Liver (tissue), 9 donors: ENCODE data around the gene PCDH9. TPM values are rescaled to one million over a fixed set of nuclear protein-coding genes. Genes with fewer than 3 reads are reported as not detected.

Experiments used
- DNase-seq: peaks from one replicate; pipeline ENCODE4 v3.0.0-alpha.2; 2017; ENCODE audit warnings: low spot score
- H3K27ac ChIP-seq, 2 donors: one replicate each; pipeline ENCODE4 v1.7.0; 2013; ENCODE audit warnings: inconsistent platforms in 2 of 2, low read length in 2 of 2, control low read depth in 1 of 2, low read depth in 1 of 2, mild to moderate bottlenecking in 1 of 2
- H3K27me3 ChIP-seq, 4 donors: one replicate each; pipeline versions ENCODE4 v1.6.1 to v1.7.0; 2013; ENCODE audit warnings: low read length in 3 of 4, inconsistent platforms in 1 of 4, mild to moderate bottlenecking in 1 of 4, moderate library complexity in 1 of 4; ENCODE audit not compliant: control insufficient read depth in 4 of 4, insufficient read depth in 4 of 4
- H3K36me3 ChIP-seq, 4 donors: one replicate each; pipeline versions ENCODE4 v1.6.1 to v1.7.0; 2013; ENCODE audit warnings: low read length in 3 of 4, mild to moderate bottlenecking in 3 of 4, low read depth in 1 of 4, moderate library complexity in 1 of 4; ENCODE audit not compliant: control insufficient read depth in 4 of 4, insufficient read depth in 3 of 4
- H3K4me1 ChIP-seq, 4 donors: one replicate each; pipeline versions ENCODE4 v1.6.1 to v1.7.0; 2013; ENCODE audit warnings: low read length in 3 of 4, mild to moderate bottlenecking in 3 of 4, moderate library complexity in 1 of 4; ENCODE audit not compliant: control insufficient read depth in 4 of 4, insufficient read depth in 4 of 4
- H3K4me3 ChIP-seq, 3 donors: one replicate each; pipeline versions ENCODE4 v1.6.1 to v1.7.0; 2013; ENCODE audit warnings: low read length in 3 of 3, control low read depth in 1 of 3, low read depth in 1 of 3, mild to moderate bottlenecking in 1 of 3
- H3K9ac ChIP-seq, 2 donors: one replicate each; pipeline ENCODE4 v1.7.0; 2013; ENCODE audit warnings: low read length in 2 of 2, mild to moderate bottlenecking in 2 of 2, moderate library complexity in 2 of 2, control low read depth in 1 of 2, low read depth in 1 of 2
- H3K9me3 ChIP-seq, 4 donors: one replicate each; pipeline versions ENCODE4 v1.6.1 to v1.7.0; 2013; ENCODE audit warnings: low read length in 3 of 4; ENCODE audit not compliant: control insufficient read depth in 4 of 4
- CTCF ChIP-seq: fragments of 150-350 bp; IDR thresholded peaks from 2 replicates; pipeline ENCODE4 v1.5.1; 2017; ENCODE audit warnings: improper control_type of control experiment, low read depth, low read length; ENCODE audit not compliant: missing input control
- EGR1 ChIP-seq, 2 donors: IDR thresholded peaks; 2 replicates each; pipeline ENCODE4 v1.6.1; 2016 to 2018; ENCODE audit warnings: antibody characterized with exemption in 2 of 2, low read depth in 2 of 2
- FOXA1 ChIP-seq: IDR thresholded peaks from 2 replicates; pipeline ENCODE4 v1.6.1; 2016; ENCODE audit warnings: antibody characterized with exemption
- FOXA2 ChIP-seq: IDR thresholded peaks from 2 replicates; pipeline ENCODE4 v1.6.1; 2016; ENCODE audit warnings: antibody characterized with exemption
- GABPA ChIP-seq, 2 donors: IDR thresholded peaks in 1 of 2; conservative IDR thresholded peaks in 1 of 2; 2 replicates each; pipeline ENCODE4 v1.6.1; 2016; ENCODE audit warnings: antibody characterized with exemption in 2 of 2, mild to moderate bottlenecking in 1 of 2, moderate library complexity in 1 of 2
- HNF4A ChIP-seq, 2 donors: conservative IDR thresholded peaks; 2 replicates each; pipeline ENCODE4 v1.6.1; 2016; ENCODE audit warnings: antibody characterized with exemption in 2 of 2, mild to moderate bottlenecking in 2 of 2
- JUND ChIP-seq, 2 donors: IDR thresholded peaks; 2 replicates each; pipeline ENCODE4 v1.6.1; 2016; ENCODE audit warnings: antibody characterized with exemption in 2 of 2
- MAX ChIP-seq: IDR thresholded peaks from 2 replicates; pipeline ENCODE4 v1.6.1; 2016; ENCODE audit warnings: antibody characterized with exemption
- NR2F2 ChIP-seq: IDR thresholded peaks from 2 replicates; pipeline ENCODE4 v1.6.1; 2016; ENCODE audit warnings: antibody characterized with exemption
- RAD21 ChIP-seq, 2 donors: IDR thresholded peaks; 2 replicates each; pipeline ENCODE4 v1.6.1; 2016; ENCODE audit warnings: antibody characterized with exemption in 2 of 2, mild to moderate bottlenecking in 2 of 2
- REST ChIP-seq: IDR thresholded peaks from 2 replicates; pipeline ENCODE4 v1.6.1; 2016; ENCODE audit warnings: antibody characterized with exemption, mild to moderate bottlenecking
- RXRA ChIP-seq, 2 donors: IDR thresholded peaks; 2 replicates each; pipeline ENCODE4 v1.6.1; 2017 to 2018; ENCODE audit warnings: antibody characterized with exemption in 2 of 2, mild to moderate bottlenecking in 1 of 2
- SP1 ChIP-seq: IDR thresholded peaks from 2 replicates; pipeline ENCODE4 v1.6.1; 2018; ENCODE audit warnings: antibody characterized with exemption, mild to moderate bottlenecking
- TAF1 ChIP-seq: conservative IDR thresholded peaks from 2 replicates; pipeline ENCODE4 v1.6.1; 2016; ENCODE audit warnings: antibody characterized with exemption, mild to moderate bottlenecking
- YY1 ChIP-seq: IDR thresholded peaks from 2 replicates; pipeline ENCODE4 v1.6.1; 2016; ENCODE audit warnings: antibody characterized with exemption, mild to moderate bottlenecking
- ZBTB33 ChIP-seq: IDR thresholded peaks from 2 replicates; pipeline ENCODE4 v1.6.1; 2016; ENCODE audit warnings: antibody characterized with exemption
- WGBS: extraction: QIAGEN DNeasy Blood & Tissue Kit; methylation state at CpG from one replicate; pipeline ENCODE4 v1.1.7; 2013; 5-methylcytosine and 5-hydroxymethylcytosine counted together
- polyA plus RNA-seq, 2 donors: library from polyadenylated mRNA; stranded (reverse) in 1 of 2; unstranded in 1 of 2; fragments of 200-250 nt in 1 of 2; fragments of >200 nt in 1 of 2; fragmentation: Nextera tagmentation in 1 of 2; extraction: Ambion mirVana in 1 of 2; gene quantifications; one replicate each; pipeline versions ENCODE4 v1.2.1 to v1.2.3, GENCODE V29; 2013 to 2015
- total RNA-seq, 2 donors: library from RNA; depleted of rRNA; stranded (reverse); fragments of >200 nt; gene quantifications; one replicate each; pipeline ENCODE4 v1.2.3, GENCODE V29; 2014
- donor health status: healthy.
- donor health status: healthy.
- donor health status: healthy.
- donor health status: healthy.
- donor health status: healthy.

The PCDH9 gene
- total and polyA plus RNA-seq, 4 donors, result 0.90 to 4.0 (median 2.2) TPM

GRCh38 chr13:67125681-67126080, 104.5 kb downstream of the PCDH9 start:
- TF ChIP-seq RAD21 (IDR thresholded peaks at IDR 0.05) (no peak), RXRA (IDR thresholded peaks at IDR 0.05) (no peak), SP1 (no peak), GABPA (IDR thresholded peaks at IDR 0.05 in 1 of 2, conservative IDR thresholded peaks at IDR 0.05 in 1 of 2) (no peak), REST (no peak), YY1 (no peak), FOXA1 (no peak), ZBTB33 (no peak), CTCF (no peak), MAX (no peak), HNF4A (conservative IDR thresholded peaks at IDR 0.05) (no peak)
- no peaks in the 10 kb centered on the region for H3K36me3 ChIP-seq
- no peak overlapping the region for H3K4me3 ChIP-seq
- H3K9ac ChIP-seq, result no peak overlapping the region
- no peaks in the 10 kb centered on the region for H3K9me3 ChIP-seq
- no peak for DNase-seq
- H3K27me3 ChIP-seq, result no peaks in the 10 kb centered on the region
- H3K27ac ChIP-seq, result no peak overlapping the region
- peaks cover 0 to 15% (median 4%) of the 10 kb centered on the region in 4 donors for H3K4me1 ChIP-seq

GRCh38 chr13:67123165-67123564, 107.0 kb downstream of the PCDH9 start:
- Histone ChIP-seq H3K4me1 (peaks cover 2 to 16% (median 12%) of the 10 kb centered on the region in 4 donors), H3K27me3 (no peaks in the 10 kb centered on the region), H3K9me3 (no peaks in the 10 kb centered on the region), H3K9ac (no peak overlapping the region), H3K27ac (no peak overlapping the region), H3K36me3 (no peaks in the 10 kb centered on the region), H3K4me3 (peak overlapping the region in 1 of 3 donors; percentile 12)
- no peak for DNase-seq
- 21% methylated on average over 3 of the region's 3 CpGs for WGBS
- no peak for TF ChIP-seq FOXA2
- no peak for TF ChIP-seq JUND (IDR thresholded peaks at IDR 0.05)
- TF ChIP-seq ZBTB33, result no peak
- no peak for TF ChIP-seq CTCF
- TF ChIP-seq TAF1, result no peak
- no peak for TF ChIP-seq GABPA (IDR thresholded peaks at IDR 0.05 in 1 of 2, conservative IDR thresholded peaks at IDR 0.05 in 1 of 2)
- no peak for TF ChIP-seq EGR1 (IDR thresholded peaks at IDR 0.05; ENCODE audit: low read depth in 2 of 2)
- TF ChIP-seq REST, result no peak
- TF ChIP-seq RXRA (IDR thresholded peaks at IDR 0.05), result no peak
- no peak for TF ChIP-seq NR2F2
- no peak for TF ChIP-seq HNF4A (conservative IDR thresholded peaks at IDR 0.05)
